Activated gamma-delta T cell (primary cell): ENCODE results near the gene ZNF512B.
"Not testable (repeated sequence)": the region's sequence is repeated elsewhere in the genome, so short reads cannot be mapped to it uniquely, and the experiment has no call there.

Experiments
- DNase-seq: peaks from one replicate; lab custom pipeline; 2025; lab: John Stamatoyannopoulos, UW

Gene ZNF512B

GRCh38 chr20:63978319-63979228 is 8.8 kb upstream of the ZNF512B start:
- DNase-seq, result no peak

- DNase-seq, result peak; percentile 40
Observed at GRCh38 chr20:63977739-63978276, 8.1 kb upstream of the ZNF512B start.

- no peak for DNase-seq
Observed at GRCh38 chr20:63976980-63977738, 7.4 kb upstream of the ZNF512B start.

- DNase-seq, result not testable (repeated sequence)
Observed at GRCh38 chr20:63976511-63976910, 6.8 kb upstream of the ZNF512B start.

- DNase-seq, result no peak
Observed at GRCh38 chr20:63974402-63975200, 4.9 kb upstream of the ZNF512B start.

GRCh38 chr20:63973636-63974401 is 4.1 kb upstream of the ZNF512B start:
- DNase-seq, result peak; percentile 59

- no peak for DNase-seq
Observed at GRCh38 chr20:63973160-63973479, 3.4 kb upstream of the ZNF512B start.

- DNase-seq, result no peak
Observed at GRCh38 chr20:63972312-63973159, 2.8 kb upstream of the ZNF512B start.

GRCh38 chr20:63971960-63972311 is 2.2 kb upstream of the ZNF512B start:
- DNase-seq, result not testable (repeated sequence)

- no peak for DNase-seq
Observed at GRCh38 chr20:63970714-63971431, 1.1 kb upstream of the ZNF512B start.

GRCh38 chr20:63968928-63969760 is 586 bp downstream of the ZNF512B start:
- DNase-seq, result no peak

- DNase-seq, result no peak
Observed at GRCh38 chr20:63968136-63968927, 1.4 kb downstream of the ZNF512B start.

- DNase-seq, result no peak
Observed at GRCh38 chr20:63967330-63968135, 2.2 kb downstream of the ZNF512B start.

- no peak for DNase-seq
Observed at GRCh38 chr20:63966944-63967322, 2.8 kb downstream of the ZNF512B start.

GRCh38 chr20:63966172-63966943 is 3.4 kb downstream of the ZNF512B start:
- DNase-seq, result no peak

GRCh38 chr20:63964412-63964811 is 5.3 kb downstream of the ZNF512B start:
- no peak for DNase-seq
